Measurements from ENCODE around the gene MB. TPM values are rescaled to one million over a fixed set of nuclear protein-coding genes. Genes with fewer than 3 reads are reported as not detected.

Gene MB
- total and polyA plus RNA-seq, 4 donors = 1.3 to 3.1 (median 1.8) TPM

DNA sequence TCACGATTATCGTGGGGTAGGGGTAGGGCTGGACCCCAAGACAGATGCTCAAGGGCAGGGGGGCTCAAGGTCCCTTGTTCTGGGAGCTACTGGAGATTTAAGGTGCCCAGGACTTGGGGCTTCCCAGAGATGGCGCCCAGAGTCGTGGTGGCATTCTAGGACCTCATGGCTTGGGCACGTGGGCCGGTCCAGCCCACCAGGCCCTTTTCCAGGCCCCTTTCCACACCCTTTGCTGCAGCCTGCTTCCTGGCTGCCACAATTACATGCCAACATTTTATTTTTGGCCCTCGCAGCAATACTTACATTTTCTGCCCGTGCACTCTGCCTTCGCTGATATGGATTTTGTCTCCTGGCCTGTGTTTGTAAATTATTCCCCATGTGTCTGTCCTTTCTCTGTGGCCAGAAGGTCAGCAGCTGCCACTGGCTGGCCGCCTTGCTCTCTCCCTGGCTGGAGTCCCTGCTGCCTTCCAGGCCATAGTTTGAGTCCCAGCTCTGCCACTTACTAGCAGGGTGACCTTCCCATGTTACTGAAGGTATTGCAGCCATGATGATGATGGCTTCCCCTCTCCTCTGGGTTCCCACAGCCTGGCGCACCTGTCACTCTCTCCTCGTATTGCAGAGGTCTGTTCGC, 11.2 kb downstream of the MB start:
- Histone ChIP-seq H3K4me1 (ENCODE audit: control insufficient read depth in 5 of 5, insufficient read depth in 5 of 5, low read length in 5 of 5) (peaks cover 0 to 7% (median 6%) of the 10 kb centered on the region in 5 donors), H3K36me3 (ENCODE audit: control insufficient read depth in 4 of 4, insufficient read depth in 4 of 4, low read length in 4 of 4) (no peaks in the 10 kb centered on the region), H3K27me3 (ENCODE audit: control insufficient read depth in 3 of 3, insufficient read depth in 3 of 3, low read length in 2 of 3) (no peaks in the 10 kb centered on the region), H3K4me3 (no peak overlapping the region), H3K9me3 (ENCODE audit: control insufficient read depth in 4 of 4, insufficient read depth in 3 of 4, low read length in 3 of 4) (no peaks in the 10 kb centered on the region), H3K27ac (ENCODE audit: low read depth in 1 of 2, low read length in 1 of 2) (peak overlapping the region in 1 of 2 donors; percentile 94), H3K9ac (ENCODE audit: insufficient read depth in 1 of 2, low read length in 2 of 2) (no peak overlapping the region)
- DNase-seq (no peak), ATAC-seq (ENCODE audit: insufficient read depth, low FRiP score) (no peak)
- 80 to 82% methylated on average over 11 to 13 of the region's 13 CpGs for WGBS, 2 donors
- TF ChIP-seq, protein P1, sequence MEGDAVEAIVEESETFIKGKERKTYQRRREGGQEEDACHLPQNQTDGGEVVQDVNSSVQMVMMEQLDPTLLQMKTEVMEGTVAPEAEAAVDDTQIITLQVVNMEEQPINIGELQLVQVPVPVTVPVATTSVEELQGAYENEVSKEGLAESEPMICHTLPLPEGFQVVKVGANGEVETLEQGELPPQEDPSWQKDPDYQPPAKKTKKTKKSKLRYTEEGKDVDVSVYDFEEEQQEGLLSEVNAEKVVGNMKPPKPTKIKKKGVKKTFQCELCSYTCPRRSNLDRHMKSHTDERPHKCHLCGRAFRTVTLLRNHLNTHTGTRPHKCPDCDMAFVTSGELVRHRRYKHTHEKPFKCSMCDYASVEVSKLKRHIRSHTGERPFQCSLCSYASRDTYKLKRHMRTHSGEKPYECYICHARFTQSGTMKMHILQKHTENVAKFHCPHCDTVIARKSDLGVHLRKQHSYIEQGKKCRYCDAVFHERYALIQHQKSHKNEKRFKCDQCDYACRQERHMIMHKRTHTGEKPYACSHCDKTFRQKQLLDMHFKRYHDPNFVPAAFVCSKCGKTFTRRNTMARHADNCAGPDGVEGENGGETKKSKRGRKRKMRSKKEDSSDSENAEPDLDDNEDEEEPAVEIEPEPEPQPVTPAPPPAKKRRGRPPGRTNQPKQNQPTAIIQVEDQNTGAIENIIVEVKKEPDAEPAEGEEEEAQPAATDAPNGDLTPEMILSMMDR (IDR thresholded peaks at IDR 0.05; ENCODE audit: control extremely low read depth, extremely low read depth) = no peak

GRCh38 chr22:35605369-35605680, 11.8 kb downstream of the MB start:
- 80 to 83% methylated on average over 2 of the region's 2 CpGs for WGBS, 2 donors
- Histone ChIP-seq H3K9me3 (ENCODE audit: control insufficient read depth in 4 of 4, insufficient read depth in 3 of 4, low read length in 3 of 4) (no peaks in the 10 kb centered on the region), H3K27me3 (ENCODE audit: control insufficient read depth in 3 of 3, insufficient read depth in 3 of 3, low read length in 2 of 3) (no peaks in the 10 kb centered on the region), H3K27ac (ENCODE audit: low read depth in 1 of 2, low read length in 1 of 2) (peak overlapping the region in 1 of 2 donors; percentile 94), H3K4me3 (no peak overlapping the region), H3K9ac (ENCODE audit: insufficient read depth in 1 of 2, low read length in 2 of 2) (no peak overlapping the region), H3K36me3 (ENCODE audit: control insufficient read depth in 4 of 4, insufficient read depth in 4 of 4, low read length in 4 of 4) (no peaks in the 10 kb centered on the region), H3K4me1 (ENCODE audit: control insufficient read depth in 5 of 5, insufficient read depth in 5 of 5, low read length in 5 of 5) (peaks cover 0 to 7% (median 6%) of the 10 kb centered on the region in 5 donors)
- no peak for DNase-seq
- TF ChIP-seq, protein P1 (IDR thresholded peaks at IDR 0.05; ENCODE audit: control extremely low read depth, extremely low read depth) = no peak
- no peak for ATAC-seq (ENCODE audit: insufficient read depth, low FRiP score)

DNA sequence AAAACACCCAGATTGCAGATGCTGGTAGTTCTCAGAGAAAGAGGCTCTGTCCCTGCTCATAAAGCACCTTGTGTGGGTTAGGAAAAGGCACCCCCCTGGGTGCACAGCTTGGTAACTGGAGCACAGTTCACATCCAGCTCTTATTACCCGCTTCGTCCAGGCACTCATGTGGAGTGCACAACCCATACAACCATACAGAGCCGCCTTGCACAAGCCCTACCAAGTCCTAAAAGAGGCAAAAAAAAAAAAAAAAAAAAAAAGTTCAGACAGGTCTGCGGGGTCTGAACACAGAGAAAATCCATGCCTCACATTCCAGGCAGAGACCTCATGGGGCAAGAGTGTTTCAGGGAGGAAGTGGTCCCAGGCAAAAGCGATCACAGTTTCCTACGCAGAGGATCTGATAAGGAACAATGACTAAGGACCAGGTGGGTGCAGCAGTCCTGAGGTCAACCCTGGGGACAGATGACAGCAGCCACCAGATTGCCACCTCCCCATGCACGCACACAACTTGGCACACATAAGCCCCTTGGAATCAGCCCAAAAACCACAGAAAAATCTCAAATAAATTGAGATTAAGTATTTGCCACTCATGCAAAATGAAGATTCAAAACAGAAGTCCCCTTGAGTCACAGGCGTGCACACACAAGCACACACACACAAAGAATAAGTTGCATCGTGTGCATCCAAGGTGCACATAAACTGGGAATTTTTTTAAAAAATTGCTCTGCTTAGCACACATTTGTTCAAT, 12.3 kb downstream of the MB start:
- Histone ChIP-seq H3K9ac (ENCODE audit: insufficient read depth in 1 of 2, low read length in 2 of 2) (no peak overlapping the region), H3K4me1 (ENCODE audit: control insufficient read depth in 5 of 5, insufficient read depth in 5 of 5, low read length in 5 of 5) (peaks cover 0 to 7% (median 6%) of the 10 kb centered on the region in 5 donors), H3K27ac (ENCODE audit: low read depth in 1 of 2, low read length in 1 of 2) (peak overlapping the region in 1 of 2 donors; percentile 94), H3K9me3 (ENCODE audit: control insufficient read depth in 4 of 4, insufficient read depth in 3 of 4, low read length in 3 of 4) (no peaks in the 10 kb centered on the region), H3K27me3 (ENCODE audit: control insufficient read depth in 3 of 3, insufficient read depth in 3 of 3, low read length in 2 of 3) (no peaks in the 10 kb centered on the region), H3K4me3 (no peak overlapping the region), H3K36me3 (ENCODE audit: control insufficient read depth in 4 of 4, insufficient read depth in 4 of 4, low read length in 4 of 4) (no peaks in the 10 kb centered on the region)
- 46 to 47% methylated on average over 9 of the region's 9 CpGs for whole genome bisulfite sequencing, 2 donors
- TF ChIP-seq, protein P1 (IDR thresholded peaks at IDR 0.05; ENCODE audit: control extremely low read depth, extremely low read depth) = no peak
- ATAC-seq (ENCODE audit: insufficient read depth, low FRiP score) (no peak), DNase-seq (no peak)
